HAP-1 (cell line): ENCODE data around the gene MYO9B.

ENCODE experiments used
- DNase-seq, 2 experiments: peaks; one replicate each; pipeline ENCODE4 v3.0.0-alpha.2; 2016 to 2020; ENCODE audit warnings: low spot score in 2 of 2
- H3K27me3 ChIP-seq: fragments of 250-450 bp; sonication (Bioruptor Pico); 2 replicates; pipeline ENCODE4 v1.5.1; 2020; ENCODE audit warnings: low read depth, mild to moderate bottlenecking, moderate library complexity
- H3K36me3 ChIP-seq: fragments of 250-450 bp; sonication (Bioruptor Pico); replicated peaks from 2 replicates; pipeline ENCODE4 v1.5.1; 2020; ENCODE audit warnings: mild to moderate bottlenecking
- H3K4me1 ChIP-seq: fragments of 250-450 bp; sonication (Bioruptor Pico); 2 replicates; pipeline ENCODE4 v1.5.1; 2020; ENCODE audit warnings: mild to moderate bottlenecking
- H3K4me3 ChIP-seq: fragments of 250-450 bp; sonication (Bioruptor Pico); 2 replicates; pipeline ENCODE4 v1.5.1; 2020; ENCODE audit warnings: mild to moderate bottlenecking, moderate library complexity
- H3K9me3 ChIP-seq: fragments of 250-450 bp; sonication (Bioruptor Pico); 2 replicates; pipeline ENCODE4 v1.5.1; 2020; ENCODE audit warnings: mild to moderate bottlenecking, moderate library complexity
- in situ Hi-C: fragments of 300-500 bp; cut with MboI; formaldehyde crosslinking; loops from 3 replicates; pipeline ENCODE4 v1.14.3; 2020; ENCODE audit warnings: low sequenced_read_pairs, inconsistent platforms, mixed read lengths

The MYO9B gene

DNA sequence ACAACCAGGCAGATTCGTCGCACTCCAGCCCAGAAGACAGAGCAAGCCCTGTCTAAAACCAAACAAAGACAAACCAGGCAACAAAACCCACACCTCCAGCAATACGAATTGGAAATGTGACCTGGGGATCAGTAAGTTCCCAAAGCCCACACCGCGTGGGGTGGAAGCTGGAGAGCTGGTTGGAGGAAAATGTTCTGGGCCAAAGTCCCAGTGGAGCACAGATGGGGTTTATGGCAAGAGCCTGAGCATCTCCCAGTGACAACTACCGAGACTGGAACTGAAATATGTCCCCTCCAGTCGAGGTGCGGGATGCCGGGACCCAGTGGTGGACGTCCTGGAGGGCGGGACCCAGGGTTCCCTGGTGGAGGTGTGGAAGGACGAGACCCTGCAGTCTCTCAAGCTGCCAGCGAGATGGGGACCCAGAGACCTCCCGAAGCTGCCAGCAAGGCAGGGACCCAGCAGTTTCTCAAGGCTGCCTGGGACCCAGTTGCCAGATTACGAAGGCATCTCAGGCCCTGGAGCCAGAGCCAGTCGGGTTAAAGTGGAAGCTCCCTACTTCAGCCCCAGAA lies 26.6 kb upstream of the MYO9B start:
- DNase-seq = no peak
- H3K27me3 ChIP-seq = no peaks in the 10 kb centered on the region
- in situ Hi-C loops = no loop called here
- H3K36me3 ChIP-seq = peaks cover 43% of the 10 kb centered on the region
- H3K9me3 ChIP-seq = no peaks in the 10 kb centered on the region
- no peak overlapping the region for H3K4me3 ChIP-seq
- H3K4me1 ChIP-seq = no peaks in the 10 kb centered on the region

DNA sequence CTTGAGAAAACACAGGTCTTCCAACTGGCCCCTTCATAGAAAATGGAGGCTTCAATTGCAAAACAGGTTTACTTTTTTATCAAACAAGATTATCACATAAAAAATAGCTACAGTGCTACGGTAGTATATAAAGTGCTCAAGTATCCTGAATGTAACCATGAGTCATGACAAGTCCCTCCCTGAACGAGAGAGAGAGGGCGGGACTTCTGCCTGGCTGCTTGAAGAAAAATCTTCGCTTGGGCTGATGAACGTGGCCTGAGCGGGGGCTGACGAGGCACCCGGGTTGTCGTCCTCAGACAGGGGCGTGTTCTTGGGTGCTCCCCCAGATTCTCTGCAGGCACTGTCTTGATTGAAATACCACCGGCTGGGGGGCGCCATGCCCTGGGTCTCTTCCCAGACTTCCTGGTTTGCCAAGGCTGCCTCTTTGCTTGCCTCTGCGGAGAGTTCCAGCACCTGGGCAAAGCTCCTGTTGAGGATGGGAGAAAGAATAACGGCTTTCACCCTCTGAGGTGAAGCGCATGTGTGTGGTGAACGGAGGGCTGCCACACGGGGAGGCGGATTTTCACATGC lies 25.8 kb upstream of the MYO9B start:
- no peak overlapping the region for H3K4me3 ChIP-seq
- H3K9me3 ChIP-seq = no peaks in the 10 kb centered on the region
- H3K27me3 ChIP-seq = no peaks in the 10 kb centered on the region
- in situ Hi-C loops = no loop called here
- no peak for DNase-seq
- H3K36me3 ChIP-seq = peaks cover 49% of the 10 kb centered on the region
- H3K4me1 ChIP-seq = no peaks in the 10 kb centered on the region

GRCh38 chr19:17052439-17052838 lies 23.1 kb upstream of the MYO9B start:
- H3K27me3 ChIP-seq = no peaks in the 10 kb centered on the region
- no peaks in the 10 kb centered on the region for H3K4me1 ChIP-seq
- H3K4me3 ChIP-seq = no peak overlapping the region
- in situ Hi-C loops = no loop called here
- peak; percentile 31 to 51 for DNase-seq
- peaks cover 68% of the 10 kb centered on the region for H3K36me3 ChIP-seq
- H3K9me3 ChIP-seq = no peaks in the 10 kb centered on the region

DNA sequence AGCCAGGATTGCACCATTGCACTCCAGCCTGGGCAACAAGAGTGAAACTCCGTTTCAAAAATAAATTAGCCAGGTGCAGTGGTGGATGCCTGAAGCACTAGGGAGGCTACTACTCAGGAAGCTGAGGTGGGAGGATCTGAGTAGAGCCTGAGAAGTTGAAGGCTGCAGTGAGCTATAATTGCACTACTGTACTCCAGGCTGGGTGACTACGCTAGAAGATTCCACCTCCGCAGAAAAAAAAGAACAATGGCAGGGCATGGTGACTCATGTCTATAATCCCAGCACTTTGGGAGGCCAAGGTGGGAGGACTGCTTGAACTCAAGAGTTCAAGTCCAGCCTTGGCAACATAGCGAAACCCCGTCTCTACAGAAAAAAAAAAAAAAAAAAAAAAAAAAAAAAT lies 20.8 kb upstream of the MYO9B start:
- in situ Hi-C loops = no loop called here
- H3K4me3 ChIP-seq = no peak overlapping the region
- H3K36me3 ChIP-seq = peaks cover 80% of the 10 kb centered on the region
- H3K4me1 ChIP-seq = no peaks in the 10 kb centered on the region
- no peak for DNase-seq
- H3K27me3 ChIP-seq = no peaks in the 10 kb centered on the region
- no peaks in the 10 kb centered on the region for H3K9me3 ChIP-seq

DNA sequence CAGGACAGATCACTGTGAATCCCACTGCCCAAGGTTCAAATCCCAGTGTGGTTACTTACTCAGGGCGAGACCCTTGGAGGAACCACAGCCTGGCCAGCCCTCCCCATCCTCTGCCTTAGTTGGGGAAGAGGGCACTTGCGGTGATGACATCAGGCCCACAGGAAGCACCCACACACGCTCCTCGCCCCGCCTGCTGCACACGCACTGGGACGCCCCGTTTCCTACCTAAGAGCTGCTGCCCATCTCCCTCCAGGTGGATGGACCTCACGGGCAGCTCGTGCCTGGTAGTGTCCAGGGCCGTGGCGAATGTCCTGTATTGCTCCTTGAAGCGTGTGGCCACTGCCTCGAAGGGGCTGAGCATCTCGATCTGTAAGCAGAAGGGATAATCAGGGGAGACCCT lies 19.9 kb upstream of the MYO9B start:
- in situ Hi-C loops = no loop called here
- H3K4me1 ChIP-seq = no peaks in the 10 kb centered on the region
- H3K4me3 ChIP-seq = no peak overlapping the region
- H3K27me3 ChIP-seq = no peaks in the 10 kb centered on the region
- no peak for DNase-seq
- no peaks in the 10 kb centered on the region for H3K9me3 ChIP-seq
- H3K36me3 ChIP-seq = peaks cover 80% of the 10 kb centered on the region

GRCh38 chr19:17058236-17058635 lies 17.3 kb upstream of the MYO9B start:
- Histone ChIP-seq H3K4me1 (no peaks in the 10 kb centered on the region), H3K4me3 (no peak overlapping the region), H3K36me3 (peaks cover 77% of the 10 kb centered on the region), H3K27me3 (no peaks in the 10 kb centered on the region), H3K9me3 (no peaks in the 10 kb centered on the region)
- in situ Hi-C loops = no loop called here
- DNase-seq = no peak

- no peak for DNase-seq
- in situ Hi-C loops = no loop called here
- Histone ChIP-seq H3K27me3 (no peaks in the 10 kb centered on the region), H3K36me3 (peaks cover 81% of the 10 kb centered on the region), H3K4me1 (peaks cover 2% of the 10 kb centered on the region; the same call in 1 of the 2 replicates), H3K9me3 (no peaks in the 10 kb centered on the region), H3K4me3 (no peak overlapping the region)
Observed at GRCh38 chr19:17060802-17061201, 14.8 kb upstream of the MYO9B start.

- no peak for DNase-seq
- Histone ChIP-seq H3K27me3 (no peaks in the 10 kb centered on the region), H3K36me3 (peaks cover 77% of the 10 kb centered on the region), H3K4me1 (peaks cover 2% of the 10 kb centered on the region; the same call in 1 of the 2 replicates), H3K9me3 (no peaks in the 10 kb centered on the region), H3K4me3 (no peak overlapping the region)
- in situ Hi-C loops = no loop called here
Observed at GRCh38 chr19:17061205-17061604, 14.4 kb upstream of the MYO9B start.

DNA sequence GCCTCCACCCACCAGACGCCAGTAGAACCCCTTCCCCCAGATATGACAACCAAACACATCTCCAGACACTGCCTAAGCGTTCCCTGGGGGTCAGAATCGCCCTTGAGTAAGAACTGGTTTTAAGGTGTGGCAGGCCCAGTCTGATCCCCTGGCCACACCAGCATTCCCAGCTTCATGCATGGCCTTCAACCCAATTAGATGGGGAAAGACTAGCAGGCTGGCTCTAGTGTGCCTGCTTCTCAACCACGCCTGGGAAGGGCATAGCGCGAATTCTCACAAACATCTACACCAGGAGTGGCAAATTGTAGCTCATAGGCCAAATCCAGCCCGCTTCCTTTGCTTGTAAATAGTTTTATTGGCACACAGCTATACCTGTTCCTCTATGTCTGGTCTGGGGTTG lies 13.9 kb upstream of the MYO9B start:
- H3K4me1 ChIP-seq = peaks cover 2% of the 10 kb centered on the region; the same call in 1 of the 2 replicates
- H3K36me3 ChIP-seq = peaks cover 77% of the 10 kb centered on the region
- in situ Hi-C loops = no loop called here
- no peaks in the 10 kb centered on the region for H3K27me3 ChIP-seq
- H3K4me3 ChIP-seq = no peak overlapping the region
- no peaks in the 10 kb centered on the region for H3K9me3 ChIP-seq
- DNase-seq = no peak

- H3K4me3 ChIP-seq = no peak overlapping the region
- in situ Hi-C loops = no loop called here
- peaks cover 76% of the 10 kb centered on the region for H3K36me3 ChIP-seq
- H3K4me1 ChIP-seq = peaks cover 2% of the 10 kb centered on the region; the same call in 1 of the 2 replicates
- no peaks in the 10 kb centered on the region for H3K27me3 ChIP-seq
- H3K9me3 ChIP-seq = no peaks in the 10 kb centered on the region
- DNase-seq = no peak
Observed at GRCh38 chr19:17063428-17063827, 12.1 kb upstream of the MYO9B start.

DNA sequence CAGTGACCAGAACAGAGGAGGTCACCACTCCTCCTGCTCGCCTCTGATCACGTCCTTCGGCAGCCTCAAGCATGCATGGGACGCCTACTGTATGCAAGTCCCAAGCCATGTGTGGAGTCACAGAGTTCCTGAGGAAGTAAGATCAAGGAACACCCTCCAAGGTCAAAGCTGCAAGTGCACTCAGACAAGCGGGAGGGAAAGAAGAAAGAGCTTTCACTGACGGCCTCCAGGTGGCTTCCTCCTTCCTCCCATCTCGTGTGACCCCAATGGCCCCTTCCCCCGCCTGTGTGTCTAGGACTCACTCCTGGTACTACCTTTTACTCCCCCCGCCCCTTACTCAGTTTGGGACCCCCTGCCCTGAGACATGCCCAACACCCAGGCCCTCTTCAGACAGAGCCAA lies 6.4 kb upstream of the MYO9B start:
- H3K9me3 ChIP-seq = no peaks in the 10 kb centered on the region
- H3K4me3 ChIP-seq = no peak overlapping the region
- H3K4me1 ChIP-seq = peaks cover 5% of the 10 kb centered on the region
- in situ Hi-C loops = loop anchor here (5.0 kb wide), 1 partner anchor 213 kb away; the partner anchor contains the start of gene ANKLE1
- no peaks in the 10 kb centered on the region for H3K27me3 ChIP-seq
- H3K36me3 ChIP-seq = peaks cover 59% of the 10 kb centered on the region
- no peak for DNase-seq

GRCh38 chr19:17070421-17070820 lies 5.2 kb upstream of the MYO9B start:
- Histone ChIP-seq H3K27me3 (no peaks in the 10 kb centered on the region), H3K36me3 (peaks cover 48% of the 10 kb centered on the region), H3K9me3 (no peaks in the 10 kb centered on the region), H3K4me1 (peaks cover 6% of the 10 kb centered on the region), H3K4me3 (no peak overlapping the region)
- in situ Hi-C loops = no loop called here
- DNase-seq = no peak

GRCh38 chr19:17070912-17071311 lies 4.7 kb upstream of the MYO9B start:
- Histone ChIP-seq H3K36me3 (peaks cover 48% of the 10 kb centered on the region), H3K9me3 (no peaks in the 10 kb centered on the region), H3K4me1 (peaks cover 6% of the 10 kb centered on the region), H3K4me3 (no peak overlapping the region), H3K27me3 (no peaks in the 10 kb centered on the region)
- in situ Hi-C loops = no loop called here
- no peak for DNase-seq

- H3K27me3 ChIP-seq = no peaks in the 10 kb centered on the region
- in situ Hi-C loops = no loop called here
- H3K4me1 ChIP-seq = peaks cover 9% of the 10 kb centered on the region
- H3K36me3 ChIP-seq = peaks cover 29% of the 10 kb centered on the region
- peak overlapping the region; percentile 99 for H3K4me3 ChIP-seq
- H3K9me3 ChIP-seq = no peaks in the 10 kb centered on the region
- DNase-seq = peak in 1 of 2 experiments; percentile 37
Observed at GRCh38 chr19:17073869-17074633, 1.5 kb upstream of the MYO9B start.
